WTC11 (cell line): ENCODE data around the gene MPIG6B. TPM values are rescaled to one million over a fixed set of nuclear protein-coding genes. Genes with fewer than 3 reads are reported as not detected.

Source experiments
- ATAC-seq: fragments of 200-7000 bp; cut with Tn5 transposase; 2 replicates; pipeline ENCODE4 v1.10.0; 2021; ENCODE audit warnings: mild to moderate bottlenecking, moderate library complexity
- CTCF ChIA-PET: fragments of 300-600 bp; sonication (Branson Sonifier 250); formaldehyde crosslinking; loops from one replicate; lab custom pipeline; 2021; ENCODE audit warnings: antibody characterized with exemption; lab: Charles Lee
- POLR2A ChIA-PET: fragments of 350-600 bp; sonication (Branson Sonifier 250); formaldehyde crosslinking; loops from one replicate; lab custom pipeline; 2021; ENCODE audit warnings: antibody characterized with exemption; lab: Charles Lee
- DNase-seq: peaks from one replicate; pipeline ENCODE4 v3.0.0; 2021; ENCODE audit warnings: low spot score
- H3K27ac Mint-ChIP-seq: 2 replicates; pipeline ENCODE4 v1.8.0; 2021; ENCODE audit warnings: mixed read lengths
- H3K27me3 Mint-ChIP-seq: 2 replicates; pipeline ENCODE4 v1.8.0; 2021; ENCODE audit warnings: low read depth, mild to moderate bottlenecking, moderate library complexity, mixed read lengths
- H3K36me3 Mint-ChIP-seq: 2 replicates; pipeline ENCODE4 v1.8.0; 2021; ENCODE audit warnings: mixed read lengths
- H3K4me1 Mint-ChIP-seq: 2 replicates; pipeline ENCODE4 v1.8.0; 2022; ENCODE audit warnings: mixed read lengths
- H3K4me3 Mint-ChIP-seq: 2 replicates; pipeline ENCODE4 v1.8.0; 2021; ENCODE audit warnings: mild to moderate bottlenecking, moderate library complexity, mixed read lengths
- H3K9me3 Mint-ChIP-seq: 2 replicates; pipeline ENCODE4 v1.8.0; 2021; ENCODE audit warnings: mixed read lengths
- ATF3 ChIP-seq: sonication (generic); formaldehyde crosslinking; conservative IDR thresholded peaks from 2 replicates; pipeline ENCODE4 v1.8.1; 2022; ENCODE audit warnings: mild to moderate bottlenecking, missing genetic modification reagents
- CBFB ChIP-seq: sonication (generic); formaldehyde crosslinking; IDR thresholded peaks from 2 replicates; pipeline ENCODE4 v1.8.1; 2022; ENCODE audit warnings: mild to moderate bottlenecking, low read depth, missing genetic modification reagents
- CREM ChIP-seq: sonication (generic); formaldehyde crosslinking; IDR thresholded peaks from 2 replicates; pipeline ENCODE4 v1.8.1; 2022; ENCODE audit warnings: mild to moderate bottlenecking, missing genetic modification reagents, moderate library complexity
- CTCF ChIP-seq: fragments of 200-600 bp; IDR thresholded peaks from 2 replicates; pipeline ENCODE4 v1.8.0; 2022; ENCODE audit warnings: antibody characterized with exemption
- ESRRA ChIP-seq: sonication (generic); formaldehyde crosslinking; IDR thresholded peaks from 2 replicates; pipeline ENCODE4 v1.8.1; 2022; ENCODE audit warnings: mild to moderate bottlenecking, missing genetic modification reagents, borderline replicate concordance
- GRHL2 ChIP-seq: fragments of 250-450 bp; sonication (Bioruptor Pico); IDR thresholded peaks from 2 replicates; pipeline ENCODE4 v1.8.0; 2022; ENCODE audit warnings: mild to moderate bottlenecking, moderate library complexity; ENCODE audit not compliant: insufficient replicate concordance, severe bottlenecking
- HMGA2 ChIP-seq: fragments of 250-450 bp; sonication (Bioruptor Pico); IDR thresholded peaks from 2 replicates; pipeline ENCODE4 v1.4.0; 2021; ENCODE audit warnings: mild to moderate bottlenecking, moderate library complexity
- JAZF1 ChIP-seq: fragments of 250-450 bp; sonication (Bioruptor Pico); IDR thresholded peaks from 2 replicates; pipeline ENCODE4 v1.9.0; 2021; ENCODE audit warnings: moderate library complexity, mild to moderate bottlenecking, inconsistent platforms
- JUN ChIP-seq: sonication (generic); formaldehyde crosslinking; IDR thresholded peaks from 2 replicates; pipeline ENCODE4 v1.8.0; 2023; ENCODE audit warnings: mild to moderate bottlenecking, missing genetic modification reagents
- NFYB ChIP-seq: sonication (generic); formaldehyde crosslinking; conservative IDR thresholded peaks from 2 replicates; pipeline ENCODE4 v1.8.0; 2022; ENCODE audit warnings: low read depth, missing genetic modification reagents
- NR2C2 ChIP-seq: sonication (generic); formaldehyde crosslinking; IDR thresholded peaks from 2 replicates; pipeline ENCODE4 v1.8.0; 2022; ENCODE audit warnings: mild to moderate bottlenecking, missing genetic modification reagents
- OVOL2 ChIP-seq: fragments of 250-450 bp; sonication (Bioruptor Pico); IDR thresholded peaks from 2 replicates; pipeline ENCODE4 v1.9.0; 2021; ENCODE audit warnings: mild to moderate bottlenecking, borderline replicate concordance
- PRRX2 ChIP-seq: fragments of 250-450 bp; sonication (Bioruptor Pico); IDR thresholded peaks from 2 replicates; pipeline ENCODE4 v1.8.0; 2021; ENCODE audit warnings: mild to moderate bottlenecking
- RELA ChIP-seq: sonication (generic); formaldehyde crosslinking; IDR thresholded peaks from 2 replicates; pipeline ENCODE4 v1.8.1; 2022; ENCODE audit warnings: missing genetic modification reagents, mild to moderate bottlenecking, borderline replicate concordance
- RORB ChIP-seq: fragments of 250-450 bp; sonication (Bioruptor Pico); IDR thresholded peaks from 2 replicates; pipeline ENCODE4 v1.9.0; 2021; ENCODE audit warnings: mild to moderate bottlenecking
- SMAD3 ChIP-seq: sonication (generic); formaldehyde crosslinking; IDR thresholded peaks from 2 replicates; pipeline ENCODE4 v1.8.0; 2022; ENCODE audit warnings: missing genetic modification reagents, mild to moderate bottlenecking, borderline replicate concordance
- STAT6 ChIP-seq: sonication (generic); formaldehyde crosslinking; conservative IDR thresholded peaks from 2 replicates; pipeline ENCODE4 v1.8.1; 2023; ENCODE audit warnings: mild to moderate bottlenecking, low read depth, missing genetic modification reagents, moderate library complexity
- TEAD1 ChIP-seq: sonication (generic); formaldehyde crosslinking; IDR thresholded peaks from 2 replicates; pipeline ENCODE4 v1.8.0; 2022; ENCODE audit warnings: mild to moderate bottlenecking, missing genetic modification reagents
- ZBTB21 ChIP-seq: sonication (generic); formaldehyde crosslinking; IDR thresholded peaks from 2 replicates; pipeline ENCODE4 v1.8.1; 2023; ENCODE audit warnings: mild to moderate bottlenecking, missing genetic modification reagents, borderline replicate concordance
- ZNF138 ChIP-seq: sonication (generic); formaldehyde crosslinking; conservative IDR thresholded peaks from 2 replicates; pipeline ENCODE4 v1.8.1; 2022; ENCODE audit warnings: mild to moderate bottlenecking, moderate library complexity, missing genetic modification reagents
- ZNF232 ChIP-seq: sonication (generic); formaldehyde crosslinking; IDR thresholded peaks from 2 replicates; pipeline ENCODE4 v1.8.0; 2022; ENCODE audit warnings: mild to moderate bottlenecking, missing genetic modification reagents
- ZNF423 ChIP-seq: fragments of 250-450 bp; sonication (Bioruptor Pico); IDR thresholded peaks from 2 replicates; pipeline ENCODE4 v2.1.2; 2022; ENCODE audit warnings: mild to moderate bottlenecking, moderate library complexity
- total RNA-seq: library from RNA; stranded (reverse); gene quantifications from 3 replicates; pipeline ENCODE4 v1.2.3, GENCODE V29; 2021
- TF ChIP-seq, protein P1 (sequence below): sonication (generic); formaldehyde crosslinking; IDR thresholded peaks from 2 replicates; pipeline ENCODE4 v1.8.0; 2022; ENCODE audit warnings: mild to moderate bottlenecking, missing genetic modification reagents
- TF ChIP-seq, protein P2 (sequence below): fragments of 250-450 bp; sonication (Bioruptor Pico); IDR thresholded peaks from 2 replicates; pipeline ENCODE4 v1.9.0; 2021; ENCODE audit warnings: mild to moderate bottlenecking
- TF ChIP-seq, protein P3 (sequence below): fragments of 250-450 bp; sonication (Bioruptor Pico); IDR thresholded peaks from 2 replicates; pipeline ENCODE4 v1.9.0; 2021; ENCODE audit warnings: mild to moderate bottlenecking

Gene MPIG6B
- total RNA-seq, 1 experiment from 2014 or later = 0.09 TPM

GRCh38 chr6:31687860-31688693, 35.1 kb upstream of the MPIG6B start:
- CTCF ChIA-PET = interaction anchor here (1.2 to 1.7 kb wide), 2 partner anchors 50 to 139 kb away, joined by 4 to 5 read pairs; partner anchors contain the start of gene HSPA1B
- Mint-ChIP-seq H3K27ac (no peak overlapping the region), H3K27me3 (no peaks in the 10 kb centered on the region; the same call in 1 of the 2 replicates), H3K9me3 (no peaks in the 10 kb centered on the region)
- POLR2A ChIA-PET = no interaction called here
- no peak for TF ChIP-seq HMGA2 (CRISPR knock-in tag)
- TF ChIP-seq ZNF232 (CRISPR knock-in tag) = no peak
- TF ChIP-seq, protein P1, sequence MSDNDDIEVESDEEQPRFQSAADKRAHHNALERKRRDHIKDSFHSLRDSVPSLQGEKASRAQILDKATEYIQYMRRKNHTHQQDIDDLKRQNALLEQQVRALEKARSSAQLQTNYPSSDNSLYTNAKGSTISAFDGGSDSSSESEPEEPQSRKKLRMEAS (CRISPR knock-in tag) = no peak
- TF ChIP-seq CTCF = no peak
- no peak for TF ChIP-seq PRRX2 (CRISPR knock-in tag)
- no peak for TF ChIP-seq STAT6 (CRISPR knock-in tag)
- no peak for TF ChIP-seq JAZF1 (CRISPR knock-in tag)
- TF ChIP-seq TEAD1 (CRISPR knock-in tag) = no peak
- no peak for TF ChIP-seq RELA (CRISPR knock-in tag)
- TF ChIP-seq NFYB (CRISPR knock-in tag) = no peak
- TF ChIP-seq ZBTB21 (CRISPR knock-in tag) = no peak
- TF ChIP-seq NR2C2 (CRISPR knock-in tag) = no peak
- no peak for TF ChIP-seq ESRRA
- no peak for TF ChIP-seq ZNF423
- TF ChIP-seq GRHL2 (CRISPR knock-in tag) = no peak
- TF ChIP-seq, protein P2, sequence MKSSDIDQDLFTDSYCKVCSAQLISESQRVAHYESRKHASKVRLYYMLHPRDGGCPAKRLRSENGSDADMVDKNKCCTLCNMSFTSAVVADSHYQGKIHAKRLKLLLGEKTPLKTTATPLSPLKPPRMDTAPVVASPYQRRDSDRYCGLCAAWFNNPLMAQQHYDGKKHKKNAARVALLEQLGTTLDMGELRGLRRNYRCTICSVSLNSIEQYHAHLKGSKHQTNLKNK = no peak
- TF ChIP-seq ATF3 = no peak
- TF ChIP-seq SMAD3 (CRISPR knock-in tag) = no peak
- TF ChIP-seq, all 79 proteins: peak for 0
- DNase-seq (no peak), ATAC-seq (no peak)
- Mint-ChIP-seq H3K4me1 (peaks cover 7% of the 10 kb centered on the region), H3K4me3 (no peak overlapping the region), H3K36me3 (peaks cover 15% of the 10 kb centered on the region)

DNA sequence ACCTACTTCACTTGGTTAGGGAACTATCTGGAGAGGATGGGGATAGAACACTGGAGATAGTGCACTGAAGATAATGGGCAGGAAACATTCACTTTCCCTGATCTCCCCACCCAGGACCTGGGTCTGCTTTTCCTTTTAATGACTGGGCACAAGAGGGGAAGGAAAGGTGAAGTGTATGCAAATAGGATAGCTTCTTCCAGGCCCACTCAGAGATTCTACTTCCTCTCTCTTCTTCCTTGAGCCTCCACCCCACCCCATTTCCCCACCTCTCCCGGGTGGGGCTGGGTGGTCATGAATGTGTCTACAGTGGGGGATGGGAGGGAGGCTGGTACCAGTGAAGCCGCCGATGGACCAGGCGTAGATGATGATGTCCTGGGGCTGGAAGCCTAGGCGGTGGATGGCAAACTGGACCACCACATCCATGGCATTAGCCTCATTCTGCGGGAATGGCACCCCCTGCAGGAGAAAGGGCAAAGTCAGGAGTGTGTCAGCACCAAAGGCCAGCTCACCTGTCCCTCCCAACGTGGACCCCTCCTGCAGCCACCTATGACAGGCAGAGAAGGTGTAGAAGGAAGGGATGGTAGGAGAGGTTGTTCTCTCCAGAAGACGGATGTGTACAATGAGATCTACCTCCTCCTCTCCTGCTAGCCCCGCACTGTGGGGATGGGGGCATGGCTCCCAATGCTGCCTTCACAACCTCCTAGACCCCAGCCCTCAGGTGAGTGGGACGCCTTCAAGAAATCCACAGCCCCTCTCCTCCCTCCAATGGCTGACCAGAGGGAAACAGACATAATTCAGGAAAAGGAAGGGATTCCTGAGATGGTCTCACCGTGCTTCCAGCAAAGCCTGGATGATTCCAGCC, 33.7 kb upstream of the MPIG6B start:
- CTCF ChIA-PET = interaction anchor here (0.5 to 2.2 kb wide), 33 partner anchors 9 to 488 kb away, joined by 3 to 20 read pairs (median 4); partner anchors contain the start of genes ABHD16A, APOM, ATP6V1G2 and C6orf47
- ATAC-seq (peak; percentile 86), DNase-seq (peak; percentile 69)
- no peaks in the 10 kb centered on the region for H3K9me3 Mint-ChIP-seq
- H3K4me3 Mint-ChIP-seq = no peak overlapping the region
- POLR2A ChIA-PET = interaction anchor here (1.3 kb wide), 1 partner anchor 14 kb away, joined by 4 read pairs; no protein-coding TSS in a partner anchor
- H3K4me1 Mint-ChIP-seq = no peaks in the 10 kb centered on the region
- H3K27me3 Mint-ChIP-seq = no peaks in the 10 kb centered on the region
- no peak overlapping the region for H3K27ac Mint-ChIP-seq
- H3K36me3 Mint-ChIP-seq = peaks cover 15% of the 10 kb centered on the region
- TF ChIP-seq, protein P3, sequence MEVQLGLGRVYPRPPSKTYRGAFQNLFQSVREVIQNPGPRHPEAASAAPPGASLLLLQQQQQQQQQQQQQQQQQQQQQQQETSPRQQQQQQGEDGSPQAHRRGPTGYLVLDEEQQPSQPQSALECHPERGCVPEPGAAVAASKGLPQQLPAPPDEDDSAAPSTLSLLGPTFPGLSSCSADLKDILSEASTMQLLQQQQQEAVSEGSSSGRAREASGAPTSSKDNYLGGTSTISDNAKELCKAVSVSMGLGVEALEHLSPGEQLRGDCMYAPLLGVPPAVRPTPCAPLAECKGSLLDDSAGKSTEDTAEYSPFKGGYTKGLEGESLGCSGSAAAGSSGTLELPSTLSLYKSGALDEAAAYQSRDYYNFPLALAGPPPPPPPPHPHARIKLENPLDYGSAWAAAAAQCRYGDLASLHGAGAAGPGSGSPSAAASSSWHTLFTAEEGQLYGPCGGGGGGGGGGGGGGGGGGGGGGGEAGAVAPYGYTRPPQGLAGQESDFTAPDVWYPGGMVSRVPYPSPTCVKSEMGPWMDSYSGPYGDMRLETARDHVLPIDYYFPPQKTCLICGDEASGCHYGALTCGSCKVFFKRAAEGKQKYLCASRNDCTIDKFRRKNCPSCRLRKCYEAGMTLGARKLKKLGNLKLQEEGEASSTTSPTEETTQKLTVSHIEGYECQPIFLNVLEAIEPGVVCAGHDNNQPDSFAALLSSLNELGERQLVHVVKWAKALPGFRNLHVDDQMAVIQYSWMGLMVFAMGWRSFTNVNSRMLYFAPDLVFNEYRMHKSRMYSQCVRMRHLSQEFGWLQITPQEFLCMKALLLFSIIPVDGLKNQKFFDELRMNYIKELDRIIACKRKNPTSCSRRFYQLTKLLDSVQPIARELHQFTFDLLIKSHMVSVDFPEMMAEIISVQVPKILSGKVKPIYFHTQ = no peak
- no peak for TF ChIP-seq ATF3
- TF ChIP-seq RORB = no peak
- TF ChIP-seq OVOL2 (CRISPR knock-in tag) = no peak
- TF ChIP-seq, protein P1 (CRISPR knock-in tag) = no peak
- no peak for TF ChIP-seq CREM (CRISPR knock-in tag)
- TF ChIP-seq ZNF138 = no peak
- TF ChIP-seq ZNF232 (CRISPR knock-in tag) = no peak
- no peak for TF ChIP-seq JUN
- TF ChIP-seq CBFB (CRISPR knock-in tag) = no peak
